GM18861 (cell line): Measurements from ENCODE around the gene C18orf63.

Experiments
- ATAC-seq: cut with Tn5 transposase; IDR thresholded peaks from one replicate; pipeline ENCODE4 v1.9.1; 2021; ENCODE audit not compliant: unreplicated experiment

C18orf63 gene

DNA sequence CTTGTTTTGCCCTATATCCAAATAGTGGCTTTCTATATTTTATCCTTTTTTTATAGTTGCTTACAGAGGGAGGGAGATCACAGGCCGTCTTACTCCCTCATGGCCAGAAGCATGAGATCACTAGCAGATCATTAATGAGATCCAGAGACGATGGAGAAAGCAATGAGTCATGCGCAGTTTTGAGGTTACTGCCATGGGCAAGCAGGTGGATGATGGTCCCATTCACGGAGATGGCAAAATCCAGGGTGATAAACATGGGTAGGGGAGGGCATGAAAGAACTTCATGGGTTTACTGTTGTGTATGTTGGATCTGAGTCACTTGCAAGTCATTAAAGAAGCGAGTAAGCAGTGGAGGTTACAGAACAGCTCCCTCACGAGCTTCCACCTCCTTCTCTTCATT, 60.4 kb downstream of the C18orf63 start:
- ATAC-seq = no peak

DNA sequence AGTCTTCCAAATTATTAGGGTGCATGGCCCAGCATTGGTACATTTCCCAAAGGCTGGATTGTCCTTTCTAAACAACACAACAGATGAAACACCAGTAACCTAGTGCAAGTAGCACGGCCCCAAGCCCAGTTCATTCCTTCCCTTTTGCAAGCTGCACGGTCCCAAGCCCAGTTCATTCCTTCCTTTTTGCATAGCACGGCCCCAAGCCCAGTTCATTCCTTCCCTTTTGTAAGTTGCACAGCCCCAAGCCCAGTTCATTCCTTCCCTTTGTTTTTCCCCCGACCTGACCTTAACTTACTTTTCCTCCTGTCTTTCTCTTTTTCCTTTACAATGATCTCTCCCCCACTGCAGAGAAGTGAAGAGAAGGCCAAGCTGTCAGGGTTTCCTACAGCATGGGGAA, 60.9 kb downstream of the C18orf63 start:
- no peak for ATAC-seq

DNA sequence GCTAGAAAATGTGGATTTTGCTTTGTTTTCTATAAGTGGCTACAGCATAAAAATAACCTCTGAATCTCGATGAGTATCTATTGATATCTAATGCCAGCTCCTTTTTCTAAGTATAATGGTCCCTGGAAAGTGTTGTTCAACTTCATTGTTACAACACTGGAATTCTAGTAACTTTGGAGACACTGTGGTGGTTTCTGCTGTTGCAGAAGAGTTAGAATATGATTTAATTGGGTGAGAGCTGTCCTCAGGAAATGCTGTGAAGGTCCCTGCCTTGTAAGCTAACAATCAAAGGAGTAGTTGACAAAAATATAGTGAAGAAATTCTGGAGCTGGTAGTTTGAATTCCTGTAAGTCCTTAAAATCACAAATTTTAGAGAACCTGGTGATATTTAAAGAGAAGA, 62.1 kb downstream of the C18orf63 start:
- no peak for ATAC-seq

DNA sequence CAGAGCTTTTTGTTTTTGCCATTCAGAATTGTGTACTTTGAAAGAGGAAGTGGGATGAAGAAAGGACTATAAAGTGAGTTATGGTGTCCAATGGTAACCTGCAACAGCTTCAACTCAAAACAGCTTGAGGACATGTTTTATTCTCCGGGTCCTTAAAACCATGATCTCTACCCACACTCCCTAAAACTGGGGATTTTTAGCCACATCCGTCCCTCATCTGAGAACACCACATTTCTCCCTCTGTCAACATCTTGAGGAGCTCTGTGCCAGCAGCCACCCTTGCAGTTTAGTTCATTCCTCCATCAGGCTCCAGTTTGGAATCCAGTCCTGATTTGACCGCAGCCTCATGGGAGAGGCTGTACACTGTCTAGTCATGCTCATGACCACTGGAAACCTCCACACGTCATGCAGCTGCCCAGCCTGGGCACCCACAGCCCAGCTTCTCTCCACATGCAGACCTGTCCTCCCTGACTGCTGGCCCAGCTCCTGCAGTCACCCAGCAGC, 62.6 kb downstream of the C18orf63 start:
- no peak for ATAC-seq

DNA sequence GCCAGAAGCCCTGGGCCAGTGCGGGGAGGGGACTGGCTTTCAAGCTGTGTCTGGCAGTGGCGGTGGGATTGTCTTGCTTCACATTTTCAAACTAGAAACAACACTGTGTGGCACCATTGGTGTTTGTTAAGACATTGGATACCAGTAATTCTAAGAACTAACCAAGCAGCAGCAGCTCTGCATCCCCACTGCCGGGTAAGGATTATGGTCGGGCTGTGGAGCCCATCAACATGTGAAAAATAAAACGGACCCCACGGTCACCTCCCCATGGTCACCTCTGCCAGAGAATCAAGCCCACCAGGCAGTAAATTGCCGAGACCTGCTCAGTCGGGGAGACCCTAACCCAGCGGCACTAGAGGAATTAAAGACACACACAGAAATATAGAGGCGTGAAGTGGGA, 65.3 kb downstream of the C18orf63 start:
- ATAC-seq = no peak

DNA sequence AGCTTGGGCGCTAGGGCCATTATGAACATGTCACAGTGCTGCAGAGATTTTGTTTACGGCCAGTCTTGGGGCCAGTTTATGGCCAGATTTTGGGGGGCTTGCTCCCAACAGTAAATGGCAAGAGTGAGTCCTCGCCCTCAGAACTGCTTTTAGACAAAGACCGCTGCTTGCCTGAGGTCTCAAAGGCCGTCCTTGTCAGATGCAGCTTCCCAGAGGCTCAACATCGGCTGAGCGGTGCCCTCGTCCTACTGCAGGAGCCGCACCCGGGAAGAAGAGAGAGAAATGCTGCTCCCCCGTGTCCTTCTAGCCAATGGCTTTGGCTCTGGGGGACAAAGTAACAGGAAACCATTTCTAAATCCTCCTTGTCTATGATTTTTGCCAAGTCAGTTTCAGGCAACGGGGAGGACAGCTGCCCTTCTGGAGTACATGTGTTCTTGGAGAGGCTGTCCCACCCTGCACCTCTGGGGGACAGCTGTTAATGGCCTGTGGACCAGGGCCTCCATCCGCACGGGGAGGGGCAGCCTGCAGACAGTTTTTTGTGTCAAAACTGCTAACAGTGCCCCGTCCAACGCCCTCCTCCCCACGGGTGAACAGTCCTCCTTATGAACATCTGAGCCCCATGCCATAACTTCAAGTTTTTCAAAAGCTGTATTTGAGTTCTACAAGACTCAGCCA, 66.1 kb downstream of the C18orf63 start:
- no peak for ATAC-seq

DNA sequence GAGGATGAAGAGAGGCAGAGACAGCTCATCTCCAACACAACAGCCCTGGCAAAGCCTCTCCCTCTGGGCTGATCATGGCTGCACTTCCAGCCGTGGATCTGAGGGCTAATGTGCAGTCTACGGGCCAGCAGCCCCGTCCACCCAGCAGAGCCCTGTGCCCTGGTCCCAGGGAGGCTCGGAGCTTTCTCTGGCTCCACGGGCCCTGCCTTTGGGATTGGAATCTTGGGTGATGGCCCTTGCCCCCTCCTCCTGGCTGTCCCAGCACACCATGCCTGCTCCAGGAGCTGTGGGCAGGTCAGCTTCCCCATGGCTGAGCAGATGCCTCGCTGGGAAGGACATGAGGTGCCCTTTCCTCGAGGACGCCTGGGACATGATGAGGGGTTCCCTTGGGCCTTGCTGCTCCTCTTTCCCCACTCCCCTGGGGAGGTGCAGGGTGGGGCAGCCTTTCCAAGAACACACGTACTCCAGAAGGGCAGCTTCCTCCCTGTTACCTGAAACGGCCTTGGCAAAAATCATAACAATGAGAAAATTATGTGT, 66.9 kb downstream of the C18orf63 start:
- ATAC-seq = no peak

DNA sequence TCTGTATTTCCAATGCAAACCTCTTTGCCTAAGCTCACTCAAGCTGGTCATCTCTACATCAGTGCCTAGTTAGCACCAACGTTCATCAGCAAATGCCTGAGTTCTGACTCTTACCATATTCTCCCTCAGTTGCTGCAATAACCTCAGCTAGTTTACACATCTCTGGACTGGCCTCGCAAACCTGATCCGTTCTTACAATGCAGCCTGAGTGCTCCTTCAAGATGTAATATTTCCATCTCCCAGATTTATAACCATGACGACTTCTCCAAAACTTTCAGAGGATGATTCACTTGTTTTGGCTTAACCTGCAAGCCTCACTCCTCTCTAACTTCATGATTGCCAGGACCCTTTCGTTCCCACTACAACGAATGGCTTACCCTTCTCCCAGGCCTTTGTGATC, 71.7 kb downstream of the C18orf63 start:
- ATAC-seq = no peak

DNA sequence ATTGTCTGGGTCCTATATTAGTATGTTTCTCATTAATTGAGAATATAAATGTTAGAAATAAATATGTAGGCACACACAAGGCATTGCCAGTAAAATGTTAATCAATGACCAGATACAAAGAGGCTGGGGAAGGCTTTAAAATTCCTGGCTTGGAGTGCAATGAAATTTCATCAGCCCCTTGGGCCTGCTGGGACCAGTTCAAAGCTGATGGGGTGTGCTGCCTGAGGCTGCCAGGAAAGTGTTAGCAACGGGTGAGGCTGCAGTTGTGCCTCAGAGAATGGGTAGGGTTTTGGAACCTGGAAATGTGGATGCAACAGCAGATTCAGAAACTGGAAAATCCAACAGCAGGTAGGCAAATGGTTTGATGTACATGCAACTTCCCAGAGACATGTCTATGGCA, 72.6 kb downstream of the C18orf63 start:
- ATAC-seq = no peak

DNA sequence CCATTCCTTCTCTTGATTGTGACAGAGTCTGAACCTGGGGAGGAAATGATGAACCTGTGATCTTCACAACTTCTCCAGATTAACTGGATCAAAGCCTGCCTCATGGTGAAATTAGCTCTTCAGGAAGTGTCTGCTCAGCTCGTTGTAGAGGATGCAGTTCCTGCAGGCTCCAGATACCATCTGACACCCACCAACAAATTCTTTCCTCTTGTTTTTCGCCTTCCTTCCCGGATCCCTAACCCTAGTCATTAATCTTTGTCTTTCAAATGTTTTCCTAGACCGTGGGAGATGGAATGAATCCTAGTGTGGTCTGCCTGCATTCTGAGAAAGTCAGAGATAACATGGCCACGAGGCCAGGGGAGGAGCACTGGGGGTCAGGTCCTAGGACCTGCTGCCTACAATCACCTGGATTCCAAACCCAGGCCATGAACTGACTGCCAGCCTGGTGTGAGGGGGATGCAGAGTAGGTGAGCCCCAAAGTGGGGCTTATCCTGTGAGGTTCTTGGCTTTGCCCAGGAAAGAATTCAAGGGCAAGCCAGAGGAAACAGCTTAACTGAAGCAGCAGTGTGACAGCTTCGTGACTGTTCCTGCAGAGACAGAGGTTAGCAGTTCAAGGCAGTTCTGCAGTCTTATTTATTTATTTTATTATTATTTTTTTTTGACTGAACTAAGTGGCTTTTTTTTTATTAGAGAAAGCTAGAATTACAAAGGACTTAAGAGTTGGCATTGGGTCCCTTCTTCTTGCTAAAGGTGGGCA, 73.7 kb downstream of the C18orf63 start:
- no peak for ATAC-seq

DNA sequence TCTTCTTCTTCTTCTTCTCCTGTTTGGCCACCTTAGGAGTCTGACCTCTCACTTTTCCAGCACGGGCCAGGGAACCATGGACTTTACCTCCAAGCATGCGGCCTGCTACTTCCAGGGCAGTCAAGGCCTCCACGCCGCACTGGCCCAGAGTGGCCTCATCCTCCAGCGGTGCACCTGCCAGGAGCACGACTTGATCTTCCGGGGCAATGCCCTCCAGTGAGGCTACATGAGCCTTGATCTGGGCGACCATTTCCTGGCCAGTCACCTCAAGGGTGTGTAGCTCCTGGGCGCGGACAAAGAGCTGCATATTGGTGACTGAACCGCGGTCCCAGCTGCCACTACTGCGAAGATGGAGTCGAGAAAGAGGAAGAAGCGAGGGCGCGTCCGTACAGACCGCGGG, 74.4 kb downstream of the C18orf63 start:
- no peak for ATAC-seq

DNA sequence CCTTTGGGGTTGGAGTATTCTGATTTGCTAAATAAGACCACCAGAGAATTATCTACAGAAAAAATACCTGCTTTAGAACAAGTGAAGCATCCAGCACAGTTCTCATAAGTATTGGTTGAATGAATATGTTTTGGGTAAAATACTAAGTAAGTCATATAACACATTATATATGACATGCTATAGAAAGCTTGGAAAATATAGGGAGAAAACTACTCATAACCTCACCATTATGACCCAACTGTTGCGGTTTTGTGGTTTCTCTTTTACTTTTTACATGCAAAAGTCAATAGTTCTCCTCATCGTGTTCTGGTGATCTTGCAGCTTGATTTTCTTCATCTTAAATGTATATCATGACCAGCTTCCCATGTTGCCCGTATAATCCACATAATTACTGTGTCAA, 75.3 kb downstream of the C18orf63 start:
- no peak for ATAC-seq

DNA sequence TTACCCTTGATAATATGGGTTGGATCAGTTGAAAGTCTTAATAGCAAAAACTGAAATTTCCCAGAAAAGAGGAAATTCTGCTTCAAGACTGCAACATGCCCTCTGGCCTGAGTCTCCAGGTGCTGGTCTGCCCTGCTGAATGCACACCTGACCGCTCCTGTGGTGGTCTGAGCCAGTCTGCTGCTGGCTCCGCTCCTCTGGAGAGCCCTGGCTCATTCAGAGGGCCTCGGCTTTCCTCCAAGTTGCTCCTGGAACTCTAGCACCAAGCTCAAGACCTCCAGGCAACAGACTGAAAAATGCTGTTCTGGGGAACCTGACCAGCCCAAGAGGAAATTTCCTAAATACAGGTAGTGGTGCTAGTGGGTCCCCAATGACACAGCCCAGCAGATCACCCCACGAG, 76.7 kb downstream of the C18orf63 start:
- no peak for ATAC-seq

DNA sequence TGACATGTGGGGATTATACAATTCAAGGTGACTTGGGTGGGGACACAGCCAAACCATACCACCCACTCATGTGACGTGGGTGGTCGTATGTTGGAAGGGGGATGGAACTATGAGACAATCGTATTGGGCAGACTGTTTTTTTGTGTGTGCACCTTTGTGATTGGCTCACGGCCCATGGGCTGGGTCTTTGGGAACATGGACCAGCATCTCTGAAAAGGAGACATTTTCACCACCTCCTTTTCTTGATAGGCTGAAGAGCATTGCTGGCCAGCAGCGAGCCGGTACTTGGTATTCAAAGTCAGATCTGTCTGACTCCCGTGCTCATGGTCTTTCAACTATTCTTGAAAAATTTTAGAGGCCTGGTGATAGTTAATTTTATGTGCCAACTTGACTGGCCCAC, 79.4 kb downstream of the C18orf63 start:
- no peak for ATAC-seq

DNA sequence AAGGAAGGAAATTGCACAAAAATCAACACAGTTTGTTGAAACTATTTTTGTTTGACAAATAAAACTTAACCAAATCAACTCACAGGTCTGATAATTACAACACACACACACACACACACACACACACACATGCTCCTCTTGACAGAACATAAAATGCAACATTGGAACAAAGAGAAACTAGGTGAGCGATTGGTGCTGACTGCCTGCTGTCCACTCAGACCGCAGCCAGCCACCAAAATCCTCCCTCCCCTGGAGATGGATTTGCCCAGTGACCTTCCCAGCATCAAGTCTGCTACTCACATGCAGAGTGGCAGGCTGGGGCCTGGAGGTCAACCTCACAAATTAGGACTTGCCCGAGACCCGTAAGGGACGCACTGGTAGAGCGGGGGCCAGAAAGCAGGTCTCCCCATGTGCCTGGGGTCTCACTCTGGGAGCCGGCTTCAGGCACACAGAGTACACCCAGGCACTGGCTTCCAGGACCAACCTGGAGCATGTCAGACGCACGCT, 80.1 kb downstream of the C18orf63 start:
- ATAC-seq = no peak

DNA sequence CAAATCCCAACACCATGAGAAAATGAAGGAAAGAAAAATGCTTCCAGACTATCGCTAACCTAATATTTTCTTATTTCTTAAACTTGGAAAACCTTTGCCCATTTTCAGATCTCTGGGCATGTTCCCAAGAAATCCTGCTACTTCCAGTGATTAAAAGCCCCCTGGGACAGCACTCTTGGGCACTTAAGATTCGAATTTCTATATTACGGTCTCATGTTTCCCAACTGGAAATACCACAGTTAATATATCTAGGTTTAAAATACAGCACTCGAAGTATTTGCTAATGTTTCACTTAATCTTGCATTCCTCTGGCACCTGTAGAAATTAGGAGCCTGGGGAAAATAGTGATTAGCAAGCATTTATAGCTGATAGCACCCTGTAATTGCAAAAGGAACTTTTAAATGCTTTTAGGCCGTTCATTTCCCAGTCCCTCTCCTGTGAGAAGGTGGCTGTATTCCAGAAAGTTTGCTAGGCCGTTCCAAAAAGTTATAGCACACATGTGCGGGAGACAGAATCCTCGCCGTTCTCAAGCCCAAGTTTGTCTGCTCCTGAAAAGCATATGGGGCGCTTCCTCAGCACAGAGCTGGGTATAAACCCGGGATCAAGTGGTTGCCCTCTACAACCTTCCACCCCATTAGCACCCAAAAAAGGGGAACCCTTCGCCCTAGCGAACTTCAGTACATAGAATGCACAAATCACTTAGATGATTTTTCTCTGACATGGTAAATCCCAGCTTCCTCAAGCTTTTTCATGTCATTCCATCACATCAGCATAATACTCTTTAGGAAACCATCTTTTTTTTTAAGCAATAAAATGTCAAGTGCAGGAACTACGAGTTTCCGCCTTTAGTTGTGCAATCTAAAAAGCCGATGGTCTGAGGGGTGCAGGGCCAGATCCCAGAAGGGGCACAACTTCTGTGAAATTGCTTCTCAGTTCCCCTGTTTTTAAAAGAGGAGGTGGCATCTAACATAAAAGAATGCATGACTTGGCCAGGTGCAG, 80.8 kb downstream of the C18orf63 start:
- ATAC-seq = no peak

DNA sequence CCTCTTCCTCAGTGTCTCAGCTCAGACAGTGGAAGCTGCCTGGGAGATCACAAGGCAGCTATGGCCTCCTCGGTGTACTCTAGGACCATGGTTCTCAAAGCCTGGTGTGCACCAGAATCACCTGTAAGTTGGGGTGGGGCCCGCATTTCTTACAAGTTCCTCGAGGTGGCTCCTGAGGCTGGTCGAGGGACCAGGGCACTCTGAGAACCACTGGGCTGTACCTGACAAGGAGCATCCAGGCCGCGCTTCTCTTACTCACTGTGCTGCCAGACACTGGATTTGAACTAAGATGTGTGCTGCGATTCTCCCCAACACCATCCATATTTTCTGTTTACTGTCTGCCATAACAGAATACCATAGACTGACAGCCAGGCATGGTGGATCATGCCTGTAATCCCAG, 81.9 kb downstream of the C18orf63 start:
- ATAC-seq = no peak

DNA sequence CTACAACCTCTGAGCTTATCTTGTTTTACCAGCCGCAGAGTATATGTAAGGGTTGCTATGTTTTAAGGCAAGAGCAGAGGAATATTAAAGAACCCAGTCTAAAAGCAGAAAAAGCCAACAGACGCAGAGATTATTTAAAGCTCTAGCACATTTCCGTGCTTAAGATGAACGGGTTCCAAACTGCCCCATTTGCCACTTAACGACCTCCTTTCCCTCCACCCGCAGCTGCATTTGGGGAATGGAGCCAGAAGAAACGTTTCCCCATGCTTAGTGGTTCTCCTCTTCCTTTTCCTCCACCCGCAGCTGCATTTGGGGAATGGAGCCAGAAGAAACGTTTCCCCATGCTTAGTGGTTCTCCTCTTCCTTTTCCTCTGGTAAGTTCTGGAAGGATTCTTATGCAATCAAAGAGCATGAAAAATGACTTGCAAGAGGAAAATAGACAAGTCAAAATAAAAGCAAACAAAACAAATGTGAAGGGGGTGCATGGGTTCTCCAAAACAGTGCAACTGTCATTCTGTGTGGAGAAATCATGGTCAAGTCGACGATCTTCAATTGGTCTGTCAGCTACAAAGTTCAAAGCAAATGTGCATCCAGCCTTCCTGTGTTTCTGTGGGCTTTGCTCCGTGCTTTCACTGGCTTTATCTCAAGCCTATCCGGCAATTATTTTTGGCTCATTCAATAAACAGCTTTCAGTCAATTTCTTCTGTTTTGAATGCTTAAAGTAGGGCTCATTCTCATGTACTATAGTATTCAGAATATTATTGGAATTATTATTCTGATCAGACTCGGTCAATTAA, 83.7 kb downstream of the C18orf63 start:
- no peak for ATAC-seq

DNA sequence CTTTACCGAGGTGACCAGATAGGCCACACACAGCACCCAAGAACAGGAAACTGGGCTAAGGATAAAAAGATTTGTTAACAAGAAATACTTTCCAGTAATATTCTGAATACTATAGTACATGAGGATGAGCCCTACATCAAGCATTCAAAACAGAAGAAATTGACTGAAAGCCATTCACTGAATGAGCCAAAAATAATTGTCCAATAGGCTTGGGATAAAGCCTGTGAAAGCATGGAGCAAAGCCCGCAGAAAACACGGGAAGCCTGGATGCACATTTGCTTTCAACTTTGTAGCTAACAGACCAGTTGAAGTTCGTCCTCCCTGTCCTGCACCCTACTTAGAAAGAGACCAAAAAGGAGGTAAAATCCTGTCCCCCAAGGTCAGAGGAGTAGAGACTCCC, 85.2 kb downstream of the C18orf63 start:
- ATAC-seq = no peak

DNA sequence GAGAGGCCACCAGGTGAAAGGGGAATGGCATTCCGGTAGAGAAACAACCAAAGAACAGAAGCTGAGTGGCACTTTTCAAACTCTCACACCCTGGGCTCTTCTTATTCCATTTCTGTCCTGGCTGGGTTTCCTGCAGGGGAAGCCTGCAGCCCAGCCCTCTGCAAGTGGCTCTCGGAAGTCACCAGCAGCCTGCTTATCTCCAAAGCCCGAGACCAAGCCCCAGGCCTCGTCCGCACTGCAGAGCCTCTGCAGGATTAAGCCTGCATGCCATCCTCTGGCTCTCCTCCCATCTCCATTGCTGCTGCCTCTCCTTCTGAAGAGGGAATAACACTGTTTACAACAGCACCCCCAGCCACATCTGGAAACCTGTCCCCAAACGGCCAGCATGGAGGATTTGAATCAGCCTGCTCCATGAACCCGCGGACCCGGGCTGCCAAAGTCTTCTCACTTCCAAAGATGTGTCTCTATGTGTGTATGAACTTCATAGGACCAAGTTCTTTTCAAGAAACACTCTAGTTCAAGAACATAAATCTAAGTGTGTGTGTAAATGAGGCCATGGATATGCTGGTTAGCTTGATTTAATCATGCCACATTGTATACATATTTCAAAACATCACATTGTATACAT, 87.3 kb downstream of the C18orf63 start:
- no peak for ATAC-seq
